CD14-positive monocyte (primary cell): ENCODE results near the gene SLC10A7. TPM values are rescaled to one million over a fixed set of nuclear protein-coding genes. Genes with fewer than 3 reads are reported as not detected.

Source experiments
- DNase-seq, 3 donors: peaks; one replicate each; pipeline ENCODE4 v3.0.0-alpha.2; 2011 to 2022
- H2AFZ ChIP-seq: 2 replicates; pipeline ENCODE4 v1.6.0; 2012; ENCODE audit warnings: mild to moderate bottlenecking, low read depth, low read length, inconsistent platforms; ENCODE audit not compliant: insufficient read depth, poor library complexity, severe bottlenecking
- H3K27ac ChIP-seq, 2 donors: 1 replicate in 1 of 2; 2 replicates in 1 of 2; pipeline ENCODE4 v1.5.1; 2012 to 2013; ENCODE audit warnings: low read length in 2 of 2, control low read depth in 1 of 2, inconsistent platforms in 1 of 2, low read depth in 1 of 2, mild to moderate bottlenecking in 1 of 2
- H3K27me3 ChIP-seq, 2 donors: one replicate each; pipeline versions ENCODE4 v1.6.0 to v1.6.1; 2011 to 2013; ENCODE audit warnings: low read length in 2 of 2; ENCODE audit not compliant: control insufficient read depth in 2 of 2, insufficient read depth in 2 of 2
- H3K36me3 ChIP-seq, 2 donors: replicated peaks in 1 of 2; 1 replicate in 1 of 2; 2 replicates in 1 of 2; pipeline versions ENCODE4 v1.5.1 to v1.6.1; 2012 to 2013; ENCODE audit warnings: low read length in 2 of 2, control low read depth in 1 of 2, inconsistent platforms in 1 of 2, mild to moderate bottlenecking in 1 of 2; ENCODE audit not compliant: insufficient read depth in 2 of 2, control insufficient read depth in 1 of 2
- H3K4me1 ChIP-seq, 2 donors: 1 replicate in 1 of 2; 2 replicates in 1 of 2; pipeline versions ENCODE4 v1.5.1 to v1.6.1; 2012 to 2013; ENCODE audit warnings: low read length in 2 of 2, control low read depth in 1 of 2, inconsistent platforms in 1 of 2, mild to moderate bottlenecking in 1 of 2, moderate library complexity in 1 of 2; ENCODE audit not compliant: insufficient read depth in 2 of 2, control insufficient read depth in 1 of 2
- H3K4me2 ChIP-seq: replicated peaks from 2 replicates; pipeline ENCODE3; 2012; ENCODE audit warnings: low read length, moderate library complexity, mild to moderate bottlenecking; ENCODE audit not compliant: poor library complexity, severe bottlenecking; ENCODE audit errors: extremely low read depth
- H3K4me3 ChIP-seq, 3 experiments: fragments of 200-600 bp in 1 of 3; sonication (generic) in 1 of 3; replicated peaks in 1 of 3; 1 replicate in 2 of 3; 2 replicates in 1 of 3; pipeline ENCODE4 v1.5.1; 2011 to 2013; ENCODE audit warnings: low read length in 3 of 3, mild to moderate bottlenecking in 3 of 3, control low read depth in 2 of 3, low read depth in 2 of 3, inconsistent platforms in 1 of 3, moderate library complexity in 1 of 3
- H3K79me2 ChIP-seq: 2 replicates; pipeline ENCODE4 v1.6.0; 2012; ENCODE audit warnings: mild to moderate bottlenecking, control low read depth, inconsistent platforms, low read length, moderate library complexity; ENCODE audit not compliant: insufficient read depth
- H3K9ac ChIP-seq: 2 replicates; pipeline ENCODE4 v1.6.0; 2017; ENCODE audit warnings: low read length, mild to moderate bottlenecking; ENCODE audit not compliant: insufficient read depth, poor library complexity, severe bottlenecking
- H3K9me3 ChIP-seq, 2 donors: replicated peaks in 1 of 2; 1 replicate in 1 of 2; 2 replicates in 1 of 2; pipeline versions ENCODE4 v1.5.1 to v1.6.1; 2012 to 2013; ENCODE audit warnings: low read length in 2 of 2, control low read depth in 1 of 2; ENCODE audit not compliant: control insufficient read depth in 1 of 2, insufficient read depth in 1 of 2
- H4K20me1 ChIP-seq: 2 replicates; pipeline ENCODE4 v1.6.0; 2012; ENCODE audit warnings: mild to moderate bottlenecking, low read length, control low read depth, moderate library complexity; ENCODE audit not compliant: insufficient read depth
- H3K27ac Mint-ChIP-seq, 7 donors: one replicate each; pipeline ENCODE4 v1.8.0; 2020; ENCODE audit warnings: mild to moderate bottlenecking in 7 of 7, mixed read lengths in 7 of 7, moderate library complexity in 6 of 7, inconsistent platforms in 2 of 7
- H3K27me3 Mint-ChIP-seq, 3 donors: one replicate each; pipeline ENCODE4 v1.8.0; 2021 to 2022; ENCODE audit warnings: low read depth in 3 of 3, mild to moderate bottlenecking in 3 of 3, mixed read lengths in 3 of 3, moderate library complexity in 3 of 3, inconsistent platforms in 1 of 3
- H3K36me3 Mint-ChIP-seq, 2 donors: one replicate each; pipeline ENCODE4 v1.8.0; 2020; ENCODE audit warnings: mixed read lengths in 2 of 2, inconsistent platforms in 1 of 2, mild to moderate bottlenecking in 1 of 2
- H3K4me1 Mint-ChIP-seq: one replicate; pipeline ENCODE4 v1.8.0; 2020; ENCODE audit warnings: mild to moderate bottlenecking, mixed read lengths
- H3K4me3 Mint-ChIP-seq, 2 donors: one replicate each; pipeline ENCODE4 v1.8.0; 2020; ENCODE audit warnings: mild to moderate bottlenecking in 2 of 2, mixed read lengths in 2 of 2, moderate library complexity in 1 of 2
- H3K9me3 Mint-ChIP-seq, 7 donors: one replicate each; pipeline ENCODE4 v1.8.0; 2020 to 2022; ENCODE audit warnings: mixed read lengths in 7 of 7, mild to moderate bottlenecking in 6 of 7, moderate library complexity in 6 of 7, inconsistent platforms in 2 of 7
- WGBS: methylation state at CpG from one replicate; pipeline ENCODE4 v1.1.5; 2013; ENCODE audit warnings: missing lambda C conversion rate; ENCODE audit not compliant: insufficient coverage; 5-methylcytosine and 5-hydroxymethylcytosine counted together
- intact Hi-C, 2 donors: fragments of 100-400 bp; cut with micrococcal nuclease; formaldehyde crosslinking; loops; one replicate each; pipeline versions ENCODE4 v1.15.0 to v1.15.1; 2023
- polyA plus RNA-seq, 3 donors: library from polyadenylated mRNA; depleted of rRNA in 1 of 3; unstranded in 2 of 3; stranded (reverse) in 1 of 3; fragments of 300-500 nt in 2 of 3; fragments of >200 nt in 1 of 3; fragmentation: Illumina TruSeq in 2 of 3; gene quantifications; 1 replicate in 2 of 3; 2 replicates in 1 of 3; pipeline ENCODE4 v1.2.3, GENCODE V29; 2012 to 2021
- small RNA-seq: library from RNA; depleted of rRNA; stranded (forward); fragments of <200 nt; gene quantifications from one replicate; pipeline ENCODE3, GENCODE V24; 2012; ENCODE audit warnings: low read depth; ENCODE audit not compliant: insufficient read length
- TF ChIP-seq, protein P1 (sequence below): fragments of 200-600 bp; IDR thresholded peaks from one replicate; pipeline ENCODE4 v1.8.0; 2022; ENCODE audit warnings: antibody characterized with exemption, mild to moderate bottlenecking

The SLC10A7 gene
- polyA plus RNA-seq, 3 donors, result 6.6 to 8.3 (median 6.8) TPM

DNA sequence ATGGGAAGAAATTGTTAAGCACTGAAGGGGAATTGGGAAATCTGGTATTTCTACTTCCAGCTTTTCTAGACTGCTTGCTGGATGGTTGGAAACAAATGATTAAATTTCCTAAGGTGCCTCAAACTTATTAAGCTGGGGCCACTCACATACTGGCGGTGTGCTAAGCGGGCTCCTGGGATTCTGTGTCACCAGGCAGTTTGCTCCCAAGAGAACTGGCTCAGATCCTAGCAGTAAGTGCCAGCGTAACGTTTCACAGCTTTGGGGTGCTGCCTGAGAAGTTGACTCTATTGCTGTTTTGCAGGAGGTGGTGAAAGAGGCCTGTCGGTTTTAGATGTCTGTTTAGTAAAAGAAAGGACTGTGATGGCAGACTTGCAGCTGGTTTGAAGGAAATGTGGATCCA, 314.3 kb downstream of the SLC10A7 start:
- peaks cover 0 to 6% (median 1%) of the 10 kb centered on the region in 7 donors for H3K9me3 Mint-ChIP-seq
- Histone ChIP-seq H3K27ac (no peak overlapping the region), H4K20me1 (no peaks in the 10 kb centered on the region), H3K4me1 (no peaks in the 10 kb centered on the region), H3K36me3 (no peaks in the 10 kb centered on the region), H3K4me3 (no peak overlapping the region), H3K9me3 (no peaks in the 10 kb centered on the region), H3K79me2 (no peaks in the 10 kb centered on the region), H2AFZ (no peak overlapping the region), H3K9ac (no peak overlapping the region), H3K27me3 (no peaks in the 10 kb centered on the region), H3K4me2 (no peak overlapping the region)
- intact Hi-C loops, result no loop called here
- peaks cover 0 to 3% of the 10 kb centered on the region in 2 donors for H3K36me3 Mint-ChIP-seq
- no peak overlapping the region for H3K27ac Mint-ChIP-seq
- TF ChIP-seq, protein P1, sequence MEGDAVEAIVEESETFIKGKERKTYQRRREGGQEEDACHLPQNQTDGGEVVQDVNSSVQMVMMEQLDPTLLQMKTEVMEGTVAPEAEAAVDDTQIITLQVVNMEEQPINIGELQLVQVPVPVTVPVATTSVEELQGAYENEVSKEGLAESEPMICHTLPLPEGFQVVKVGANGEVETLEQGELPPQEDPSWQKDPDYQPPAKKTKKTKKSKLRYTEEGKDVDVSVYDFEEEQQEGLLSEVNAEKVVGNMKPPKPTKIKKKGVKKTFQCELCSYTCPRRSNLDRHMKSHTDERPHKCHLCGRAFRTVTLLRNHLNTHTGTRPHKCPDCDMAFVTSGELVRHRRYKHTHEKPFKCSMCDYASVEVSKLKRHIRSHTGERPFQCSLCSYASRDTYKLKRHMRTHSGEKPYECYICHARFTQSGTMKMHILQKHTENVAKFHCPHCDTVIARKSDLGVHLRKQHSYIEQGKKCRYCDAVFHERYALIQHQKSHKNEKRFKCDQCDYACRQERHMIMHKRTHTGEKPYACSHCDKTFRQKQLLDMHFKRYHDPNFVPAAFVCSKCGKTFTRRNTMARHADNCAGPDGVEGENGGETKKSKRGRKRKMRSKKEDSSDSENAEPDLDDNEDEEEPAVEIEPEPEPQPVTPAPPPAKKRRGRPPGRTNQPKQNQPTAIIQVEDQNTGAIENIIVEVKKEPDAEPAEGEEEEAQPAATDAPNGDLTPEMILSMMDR, result no peak
- peaks cover 1 to 11% (median 2%) of the 10 kb centered on the region in 3 donors for H3K27me3 Mint-ChIP-seq
- no peak for DNase-seq
- WGBS, result 86% methylated on average over 5 of the region's 5 CpGs
- no peak overlapping the region for H3K4me3 Mint-ChIP-seq
- no peaks in the 10 kb centered on the region for H3K4me1 Mint-ChIP-seq

Small RNAs within 50 kb of the gene (small RNA-seq; reads per million reads assigned to genes)
- gene MIR7849, result not detected

Other genes with a start within 250 kb of the SLC10A7 start
- gene POU4F2, start 117.0 kb upstream of the SLC10A7 start, polyA plus RNA-seq, result not detected